DMS153 treated with DMSO at 0.1 percent for 48 hours (cell line): Measurements from ENCODE around the gene MYLK.
A peak's percentile ranks its signal among the peaks of the same experiment; 100 is the strongest.

Experiments
- DNase-seq: peaks from one replicate; lab custom pipeline; 2025; ENCODE audit not compliant: unreplicated experiment; lab: John Stamatoyannopoulos, UW

MYLK gene

DNA sequence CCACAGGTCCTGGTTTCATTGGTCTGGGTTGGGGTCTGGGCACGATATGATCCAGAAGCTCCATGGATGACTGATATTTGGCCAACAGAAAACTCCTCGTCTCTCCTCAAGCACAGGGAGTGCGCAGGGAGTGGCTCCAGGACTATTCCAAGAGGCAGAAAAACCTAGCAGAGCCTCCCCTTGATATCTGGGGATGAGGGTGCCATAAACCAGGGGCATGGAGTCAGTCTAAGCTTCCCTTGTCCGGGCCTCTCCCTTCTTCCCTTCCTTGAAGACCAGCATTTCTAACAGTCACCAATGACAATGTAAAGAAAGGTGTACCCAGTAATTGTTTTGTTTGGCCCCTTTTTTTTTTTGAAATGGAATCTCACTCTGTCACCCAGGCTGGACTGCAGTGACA, 199.9 kb downstream of the MYLK start:
- DNase-seq = no peak

DNA sequence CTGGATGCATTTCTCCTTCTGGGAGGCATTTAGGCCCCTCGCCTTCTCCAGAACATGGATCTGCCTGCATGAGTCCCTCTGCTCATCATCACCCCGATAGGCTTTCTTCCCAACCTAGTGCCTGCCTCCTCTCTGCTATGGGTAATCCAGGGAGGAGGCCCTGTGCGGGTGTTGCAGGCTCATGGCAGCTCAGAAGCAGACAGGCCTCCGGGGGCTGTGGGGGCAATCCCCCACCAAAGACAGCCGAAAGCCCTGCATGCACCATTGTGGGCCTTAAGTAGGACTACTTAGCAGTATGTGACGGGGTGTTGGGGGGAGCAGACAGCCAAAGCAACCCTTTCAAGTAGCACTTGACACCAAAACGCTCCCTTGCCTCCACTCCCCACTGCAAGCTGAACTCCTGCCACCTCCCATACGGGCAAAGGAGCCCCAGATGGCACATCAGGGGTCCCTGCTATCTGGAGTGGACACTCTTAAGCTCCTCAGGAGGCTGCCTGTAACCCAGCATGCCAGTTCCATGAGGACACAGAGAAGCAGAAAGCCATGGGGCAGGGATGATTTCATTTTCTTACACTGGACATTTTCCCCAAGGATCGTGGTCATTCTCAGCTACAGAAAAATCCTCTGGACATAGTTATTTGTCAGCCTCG, 200.5 kb downstream of the MYLK start:
- DNase-seq = no peak

DNA sequence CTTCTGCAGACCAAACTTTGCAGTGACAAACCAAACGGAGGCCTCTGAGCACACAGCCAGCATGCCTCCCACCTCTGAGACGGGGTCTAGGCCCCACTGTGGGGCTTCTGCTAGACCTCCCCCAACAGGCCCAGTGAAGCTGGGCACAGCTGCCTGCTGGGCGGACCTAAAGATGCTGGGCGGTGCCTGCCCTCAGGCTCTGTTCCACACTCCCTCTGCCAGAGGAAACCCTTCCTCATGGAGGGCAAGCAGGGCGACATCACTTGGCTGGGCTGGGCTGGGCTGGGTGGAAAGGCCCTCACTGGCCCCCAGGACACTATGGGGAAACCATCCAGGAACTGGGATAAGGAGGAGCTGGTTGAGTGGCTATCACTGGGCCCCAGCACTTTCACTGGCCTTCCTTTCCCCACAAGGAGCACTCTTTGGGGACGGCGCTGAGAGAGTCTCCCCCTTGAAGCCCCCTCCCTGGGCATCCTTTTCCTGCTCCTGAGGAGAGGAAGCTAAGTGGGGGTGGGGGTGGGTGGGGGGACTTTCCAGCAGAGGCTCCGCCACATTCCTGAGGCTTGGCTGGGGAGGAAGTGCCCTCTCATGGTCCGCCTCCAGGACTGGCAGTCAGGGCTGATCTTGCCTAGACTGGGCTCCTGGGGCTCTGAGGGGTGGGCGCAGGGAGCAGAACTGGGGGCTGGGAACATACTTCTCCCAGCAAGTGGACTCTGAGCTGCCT, 201.2 kb downstream of the MYLK start:
- no peak for DNase-seq

DNA sequence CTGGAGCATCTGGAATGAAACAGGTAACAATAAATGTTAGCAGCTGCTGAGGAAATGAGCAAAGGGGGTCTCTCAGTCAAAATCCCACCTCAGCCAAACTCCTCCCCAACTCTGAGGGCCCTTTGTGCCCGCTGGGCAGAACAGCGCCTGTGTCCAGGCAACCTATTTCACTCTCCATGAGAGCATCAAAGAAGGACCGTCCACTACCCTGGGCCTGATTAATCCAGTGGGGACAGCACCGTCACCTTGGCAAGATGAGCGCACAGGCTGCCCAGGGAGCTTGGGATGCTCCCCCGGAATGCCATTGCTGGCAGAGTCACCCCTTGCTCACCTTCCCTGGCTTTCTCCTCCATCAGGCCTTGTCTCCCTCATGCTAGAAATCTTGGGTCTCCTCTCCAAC, 201.8 kb downstream of the MYLK start:
- no peak for DNase-seq

DNA sequence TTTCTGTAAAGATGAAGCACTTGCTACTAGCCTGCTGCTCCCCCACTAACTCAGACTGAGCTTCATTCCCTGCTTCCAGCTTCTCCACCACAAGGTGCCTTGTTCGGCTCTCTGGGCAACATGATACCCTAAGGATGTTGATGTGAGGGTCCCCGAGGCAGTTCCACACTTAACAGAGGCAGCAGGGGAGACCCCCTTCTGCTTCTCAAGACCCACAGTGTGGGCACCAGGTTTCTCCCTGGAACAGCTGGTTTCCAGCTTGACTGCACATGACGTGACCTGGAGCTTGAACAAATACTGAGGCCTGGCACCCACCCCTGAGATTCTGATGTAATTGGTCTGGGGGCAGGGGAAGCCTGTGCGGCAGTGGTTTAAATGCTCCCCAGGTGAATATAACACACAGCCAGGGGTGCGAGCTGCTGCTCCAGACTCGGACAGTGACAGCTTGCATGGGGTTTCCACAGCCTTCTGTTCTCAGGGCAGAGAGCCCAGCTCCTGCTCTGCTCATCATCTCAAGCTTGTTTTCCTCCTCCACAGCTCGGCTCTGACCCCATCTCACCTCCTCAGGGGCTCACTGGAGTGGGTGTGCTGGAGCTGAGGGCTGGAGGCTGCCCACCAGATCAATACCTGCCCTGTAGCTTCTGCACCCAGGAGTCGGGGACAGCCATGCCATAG, 204.3 kb downstream of the MYLK start:
- DNase-seq = no peak

DNA sequence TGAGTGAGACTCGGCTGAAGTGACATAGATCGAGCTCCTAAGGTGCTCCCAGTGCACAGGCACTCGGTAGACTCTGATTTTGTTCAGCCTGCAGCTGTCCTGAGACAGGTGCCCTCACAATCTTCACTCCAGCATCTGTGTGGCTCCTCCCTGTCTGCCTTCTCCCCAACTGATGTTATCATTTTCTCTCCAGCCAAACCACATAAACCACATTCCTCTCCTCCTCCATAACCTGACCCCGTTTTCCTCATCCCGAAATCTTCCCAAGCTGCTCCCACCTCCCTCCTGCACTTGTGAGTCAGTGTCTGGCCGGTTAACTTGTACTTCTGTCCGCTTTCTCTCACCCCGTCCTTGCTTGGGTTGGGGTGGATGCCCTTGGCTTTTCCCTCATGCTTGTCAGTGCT, 206.0 kb downstream of the MYLK start:
- no peak for DNase-seq

DNA sequence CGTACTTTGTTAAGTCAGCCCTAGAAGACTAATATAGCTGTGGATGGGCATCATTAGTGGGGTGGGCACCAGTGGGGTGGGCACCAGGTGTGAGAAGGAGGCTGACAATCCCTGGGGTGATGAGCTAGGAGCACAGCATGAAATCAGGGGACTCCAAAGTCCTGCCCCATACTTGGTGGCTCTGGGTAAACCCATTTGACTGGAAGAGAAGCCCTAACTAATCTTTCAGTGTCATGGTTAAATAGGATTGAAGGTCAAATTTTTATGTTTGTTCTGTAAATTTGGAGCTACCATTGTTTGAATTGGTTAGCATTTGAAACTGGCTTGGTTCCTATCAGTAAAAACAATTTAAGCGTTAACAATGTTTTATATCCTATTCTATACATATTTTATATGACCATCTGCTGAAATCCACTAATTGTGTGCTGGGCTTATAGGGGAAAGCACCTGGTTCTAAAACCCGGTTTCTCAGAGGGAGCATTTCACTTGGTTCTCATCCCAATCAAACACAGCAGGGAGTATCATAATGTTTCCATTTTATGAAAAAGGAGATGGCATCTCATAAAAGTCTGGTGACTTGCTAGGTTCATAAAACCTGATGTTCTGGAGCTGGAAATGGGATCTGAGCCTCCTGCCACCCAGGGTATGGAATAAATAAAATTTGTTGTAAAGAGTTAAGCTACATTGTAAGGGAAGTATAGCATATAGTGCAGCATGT, 211.5 kb downstream of the MYLK start:
- DNase-seq = no peak

DNA sequence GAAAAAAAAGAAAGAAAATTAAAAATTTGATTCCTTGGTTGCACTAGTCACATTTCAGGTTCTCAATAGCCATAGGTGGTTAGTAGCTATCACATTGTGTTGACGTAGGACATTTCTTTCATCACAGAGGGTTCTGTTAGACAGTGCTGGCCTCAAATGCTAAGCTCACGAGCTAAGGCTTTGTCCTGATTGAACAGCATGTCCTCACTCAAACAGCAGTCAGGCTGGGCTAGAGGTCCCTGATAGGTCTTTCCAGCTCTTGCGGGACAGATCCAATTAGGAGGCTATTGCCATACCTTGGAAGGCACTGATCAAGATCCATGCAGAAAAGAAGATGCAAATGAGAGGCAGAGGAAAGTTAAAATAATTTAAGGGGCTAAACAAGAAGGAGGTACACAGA, 213.4 kb downstream of the MYLK start:
- DNase-seq = no peak

DNA sequence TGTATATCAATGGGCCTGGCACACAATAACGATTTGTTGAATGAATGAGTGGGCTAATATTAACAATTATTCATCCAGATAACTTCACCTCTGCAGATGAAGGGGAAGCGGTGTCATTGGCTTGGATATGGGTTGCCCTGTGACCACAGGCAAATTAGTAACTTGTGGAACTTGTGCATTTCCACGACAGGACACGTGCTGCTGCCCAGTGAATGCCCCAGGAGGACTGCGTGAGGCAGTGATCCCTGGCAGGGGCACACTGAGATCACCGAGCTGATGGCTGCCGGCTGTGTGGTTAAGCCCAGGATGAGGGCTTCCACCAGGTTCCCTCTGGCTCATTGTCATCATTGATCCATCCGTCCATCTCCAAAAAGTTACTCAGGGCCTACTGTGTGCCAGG, 215.2 kb downstream of the MYLK start:
- DNase-seq = no peak

DNA sequence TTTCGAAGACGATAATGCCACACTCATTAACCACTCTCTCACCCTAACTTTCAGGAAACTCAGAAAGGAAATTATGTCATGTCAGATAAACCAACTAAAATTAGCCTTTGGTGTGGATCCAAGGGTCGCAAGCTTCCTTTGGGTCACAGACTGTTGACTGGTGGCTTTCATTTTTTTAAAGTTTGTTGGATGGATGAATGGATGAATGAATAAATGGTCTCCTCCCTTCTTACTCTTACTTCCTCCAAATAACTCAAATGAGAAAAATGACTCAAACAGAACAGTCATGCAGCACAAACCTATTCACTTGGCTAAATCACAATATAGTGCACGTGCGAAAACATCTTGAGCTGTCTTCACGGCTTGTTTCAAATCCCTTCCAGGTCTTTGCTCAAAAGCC, 216.3 kb downstream of the MYLK start:
- DNase-seq = no peak

DNA sequence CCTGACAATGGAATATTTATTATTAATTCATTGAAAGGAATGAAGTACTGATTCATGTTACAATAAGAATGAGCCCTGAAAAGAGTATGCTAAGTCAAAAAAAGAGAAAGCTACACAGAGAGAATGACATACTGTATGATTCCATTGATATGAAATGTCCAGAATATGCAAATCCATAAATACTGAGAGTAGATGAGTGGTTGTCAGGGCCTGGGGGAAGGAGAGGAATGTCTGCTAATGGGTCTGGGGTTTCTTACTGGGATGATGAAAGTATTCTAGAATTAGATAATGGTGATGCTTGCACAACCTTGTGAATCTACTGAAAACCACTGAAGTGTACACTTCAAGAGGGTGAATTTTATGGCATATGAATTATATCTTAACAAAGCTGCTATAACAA, 219.4 kb downstream of the MYLK start:
- DNase-seq = no peak

DNA sequence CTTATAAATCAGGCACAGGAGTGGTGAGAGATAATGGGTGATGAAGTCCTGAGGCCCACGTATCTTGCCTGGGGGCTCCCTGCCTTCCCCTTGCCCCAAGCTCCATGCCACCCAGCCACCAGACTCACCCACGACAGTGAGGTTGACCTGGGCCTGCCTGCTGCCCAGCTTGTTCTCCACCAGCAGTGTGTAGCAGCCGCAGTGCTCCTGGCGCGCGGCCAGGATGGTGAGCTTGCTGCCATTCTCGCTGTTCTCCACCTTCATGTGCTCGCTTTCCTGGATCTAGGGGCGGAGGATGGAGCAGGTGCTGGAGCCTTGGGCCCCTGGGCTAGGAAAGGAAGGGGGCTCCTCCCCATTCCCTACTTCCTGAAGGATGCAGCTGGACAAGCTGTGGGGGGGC, 220.2 kb downstream of the MYLK start:
- DNase-seq = peak; percentile 21

DNA sequence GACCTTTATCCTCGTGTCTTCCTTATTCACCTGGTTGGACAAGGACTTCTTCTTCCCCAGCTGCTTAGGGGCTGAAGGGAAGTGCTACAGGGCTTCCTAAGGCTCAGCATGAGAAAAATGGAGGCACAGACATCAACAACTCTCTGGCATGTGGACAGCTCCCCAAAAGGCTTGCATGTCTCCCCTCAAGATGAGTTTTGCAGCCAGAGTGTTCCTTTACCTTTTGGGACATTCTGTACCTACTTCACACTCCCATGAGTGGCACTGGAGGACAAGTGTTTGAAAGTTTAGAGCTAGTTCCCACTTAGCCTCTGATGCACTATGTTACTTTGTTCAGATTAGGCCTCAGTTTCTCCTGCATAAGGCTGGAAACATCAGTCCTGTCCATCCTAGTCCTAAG, 222.2 kb downstream of the MYLK start:
- DNase-seq = no peak

DNA sequence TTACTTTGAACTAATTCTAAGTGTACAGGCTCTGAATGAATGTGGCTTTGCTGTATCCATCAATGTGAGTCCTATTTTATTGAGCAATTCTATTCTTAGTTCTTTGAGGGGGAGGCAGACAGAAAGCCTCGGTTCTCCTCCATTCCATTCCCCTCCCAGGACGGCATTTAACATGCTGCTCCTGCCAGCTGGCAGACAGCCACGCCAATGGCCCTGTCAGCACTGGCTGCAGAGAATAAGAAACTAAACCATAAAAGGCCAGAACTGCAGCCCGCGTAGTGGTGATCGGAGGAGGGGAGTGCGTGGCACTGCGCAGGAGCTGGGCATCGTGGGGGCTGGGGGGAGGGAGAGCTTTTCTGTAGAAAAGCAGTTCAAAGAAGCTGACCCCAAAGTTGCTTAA, 223.2 kb downstream of the MYLK start:
- no peak for DNase-seq

DNA sequence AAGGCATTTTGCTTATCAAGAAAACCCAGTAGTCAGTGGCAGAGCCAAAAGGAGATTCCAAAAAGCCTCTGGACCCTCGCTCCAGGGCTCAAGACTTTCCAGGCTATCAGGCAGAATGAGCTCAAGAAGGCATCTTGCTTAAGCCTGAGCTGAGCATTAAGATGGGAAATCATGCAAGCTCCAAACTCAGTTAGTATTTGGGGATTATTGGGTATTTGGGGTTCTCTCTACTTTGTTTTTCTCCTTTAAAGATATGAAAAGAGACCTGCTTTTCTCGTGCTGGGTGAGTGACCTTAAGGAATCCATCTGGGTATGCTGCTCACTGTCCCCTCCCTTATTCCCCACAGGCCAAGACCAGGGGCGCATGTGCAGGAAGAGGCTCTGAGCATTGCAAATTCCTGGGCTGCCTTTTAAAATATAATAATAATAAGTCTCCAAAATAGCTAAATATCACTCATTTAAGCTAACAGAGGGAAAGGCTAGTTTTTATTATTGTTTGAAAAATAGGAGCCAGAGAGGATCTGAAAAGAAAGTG, 223.9 kb downstream of the MYLK start:
- no peak for DNase-seq

DNA sequence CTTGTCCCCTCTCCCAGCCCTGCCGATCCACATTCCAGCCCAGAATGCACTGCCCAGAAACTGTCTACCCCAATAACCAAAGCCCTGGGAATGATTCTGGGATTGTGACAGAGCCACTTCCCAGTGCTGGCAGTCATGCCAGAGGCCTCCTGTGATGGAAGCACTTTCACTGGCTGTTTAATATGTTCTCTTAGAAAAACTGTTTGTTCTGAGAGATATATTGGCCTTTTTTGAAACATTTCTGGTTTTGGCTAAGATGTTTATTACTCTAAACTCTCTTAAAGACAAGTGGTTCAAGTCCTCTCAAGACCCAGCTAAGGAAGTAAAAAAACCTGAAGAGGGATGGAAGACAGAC, 225.3 kb downstream of the MYLK start:
- no peak for DNase-seq

DNA sequence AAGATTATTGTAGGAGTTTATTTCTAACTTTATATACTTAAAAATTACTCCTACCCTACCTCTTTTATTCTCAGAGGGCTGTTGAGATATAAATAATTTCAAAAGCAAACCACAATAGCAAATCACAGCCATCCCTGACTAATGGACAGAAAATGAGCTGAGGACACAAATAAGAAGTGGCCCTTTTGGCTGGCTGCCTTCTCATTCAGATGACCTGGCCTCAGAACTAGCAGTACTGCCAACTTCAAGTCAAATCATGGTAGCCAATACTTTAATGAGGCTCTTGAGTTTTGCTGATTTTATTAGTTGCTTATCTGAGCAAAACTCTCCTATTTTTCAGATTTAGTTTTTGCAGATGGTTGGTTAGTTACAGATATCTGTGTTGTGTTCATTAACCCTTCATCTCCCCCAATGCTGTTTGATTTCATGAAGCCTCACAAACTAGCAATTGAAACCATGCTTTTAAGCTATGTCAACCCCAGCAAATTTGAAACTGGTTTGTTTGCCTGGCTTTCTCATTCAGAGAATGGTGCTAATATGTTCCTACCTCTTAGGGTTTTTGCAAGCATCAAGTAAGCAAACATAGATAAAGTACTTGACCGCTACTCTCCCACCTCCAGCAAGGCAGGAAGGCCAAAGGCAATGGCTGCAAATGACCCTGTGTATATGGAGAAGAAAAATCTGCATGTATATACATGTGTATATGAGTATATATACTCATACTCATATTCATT, 225.8 kb downstream of the MYLK start:
- DNase-seq = no peak

DNA sequence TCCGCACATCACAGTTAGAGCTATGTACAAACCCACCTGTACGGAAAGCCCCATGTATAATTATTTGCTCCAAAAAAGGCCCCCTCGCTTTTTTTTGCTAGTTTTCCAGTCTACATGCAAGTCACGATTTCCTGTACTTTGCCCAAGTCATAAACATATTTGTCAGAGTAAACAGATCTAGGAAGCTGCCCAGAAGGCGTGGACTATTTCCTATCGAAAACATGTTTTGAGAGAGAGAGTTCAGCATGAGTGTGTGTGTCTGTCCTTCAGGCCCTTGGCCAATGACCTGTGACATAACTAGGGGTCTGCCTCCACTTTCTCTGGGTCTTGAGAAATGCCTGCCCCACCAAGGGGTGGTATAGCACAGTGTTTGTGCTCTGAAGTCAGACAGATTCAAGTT, 226.6 kb downstream of the MYLK start:
- no peak for DNase-seq

DNA sequence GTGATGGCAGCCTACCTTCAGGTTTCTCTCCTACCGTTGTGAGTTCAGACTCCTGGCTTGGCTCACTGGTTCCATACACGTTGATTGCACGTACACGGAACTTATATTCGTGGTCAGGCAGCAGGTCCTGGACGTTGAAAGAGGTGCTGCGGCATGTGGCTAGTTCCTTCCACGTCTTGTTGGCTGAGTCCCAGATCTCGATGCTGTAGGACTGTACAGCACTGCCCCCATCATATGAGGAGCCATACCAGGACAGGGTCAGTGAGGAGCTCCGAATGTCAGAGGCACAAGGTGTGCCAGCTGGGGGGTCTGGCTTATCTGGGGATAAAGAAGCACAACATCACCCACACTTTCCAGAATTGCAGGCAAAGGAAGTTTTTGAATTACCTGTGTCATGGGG, 227.0 kb downstream of the MYLK start:
- no peak for DNase-seq

DNA sequence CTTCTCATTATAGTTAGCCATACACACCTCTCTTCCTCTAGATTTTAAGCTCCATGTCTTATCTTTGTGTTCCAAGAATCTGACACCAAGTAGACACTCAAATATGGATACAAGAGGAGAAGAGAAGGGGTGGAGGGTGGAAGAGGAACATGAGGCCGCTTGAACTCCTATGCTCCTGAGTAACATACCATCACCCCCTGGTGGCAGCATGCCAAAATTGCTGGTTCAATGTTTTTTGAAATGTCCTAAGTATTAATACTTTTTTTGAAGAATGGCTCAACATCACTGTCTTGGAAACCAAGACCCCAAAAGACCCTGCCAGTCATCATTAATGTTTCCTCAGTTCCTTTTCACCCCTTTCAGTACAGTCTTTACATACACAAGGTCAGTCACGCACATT, 227.4 kb downstream of the MYLK start:
- DNase-seq = no peak

DNA sequence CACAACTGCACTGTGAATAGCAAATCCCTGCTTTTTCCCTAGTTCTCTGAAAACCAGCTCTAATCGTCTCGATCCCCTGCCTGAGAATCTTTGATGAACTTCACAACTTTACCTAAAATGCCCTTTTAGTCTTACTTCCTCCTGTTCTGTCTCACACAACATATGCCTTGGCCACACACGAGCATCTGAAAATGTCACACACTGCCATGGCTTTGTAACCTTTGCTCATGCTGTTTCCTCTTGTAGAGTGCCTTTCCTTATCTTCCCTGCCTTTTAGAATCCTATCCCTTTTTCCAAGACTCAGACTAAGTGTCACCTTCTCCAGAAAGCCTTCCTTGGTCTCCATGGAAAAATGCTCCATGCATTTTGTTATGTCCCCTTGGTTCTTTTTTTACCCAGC, 227.9 kb downstream of the MYLK start:
- no peak for DNase-seq
